GM10266 (cell line): Measurements from ENCODE around the gene SYVN1.

Experiments used
- DNase-seq: peaks from one replicate; pipeline ENCODE4 v3.0.0; 2012; ENCODE audit errors: extremely low spot score
- TF ChIP-seq, protein P1 (sequence below): IDR thresholded peaks from 2 replicates; pipeline ENCODE4 v1.5.1; 2012; ENCODE audit warnings: mild to moderate bottlenecking, low read depth; ENCODE audit not compliant: control insufficient read depth, insufficient read depth; ENCODE audit errors: missing control alignments

SYVN1 gene

DNA sequence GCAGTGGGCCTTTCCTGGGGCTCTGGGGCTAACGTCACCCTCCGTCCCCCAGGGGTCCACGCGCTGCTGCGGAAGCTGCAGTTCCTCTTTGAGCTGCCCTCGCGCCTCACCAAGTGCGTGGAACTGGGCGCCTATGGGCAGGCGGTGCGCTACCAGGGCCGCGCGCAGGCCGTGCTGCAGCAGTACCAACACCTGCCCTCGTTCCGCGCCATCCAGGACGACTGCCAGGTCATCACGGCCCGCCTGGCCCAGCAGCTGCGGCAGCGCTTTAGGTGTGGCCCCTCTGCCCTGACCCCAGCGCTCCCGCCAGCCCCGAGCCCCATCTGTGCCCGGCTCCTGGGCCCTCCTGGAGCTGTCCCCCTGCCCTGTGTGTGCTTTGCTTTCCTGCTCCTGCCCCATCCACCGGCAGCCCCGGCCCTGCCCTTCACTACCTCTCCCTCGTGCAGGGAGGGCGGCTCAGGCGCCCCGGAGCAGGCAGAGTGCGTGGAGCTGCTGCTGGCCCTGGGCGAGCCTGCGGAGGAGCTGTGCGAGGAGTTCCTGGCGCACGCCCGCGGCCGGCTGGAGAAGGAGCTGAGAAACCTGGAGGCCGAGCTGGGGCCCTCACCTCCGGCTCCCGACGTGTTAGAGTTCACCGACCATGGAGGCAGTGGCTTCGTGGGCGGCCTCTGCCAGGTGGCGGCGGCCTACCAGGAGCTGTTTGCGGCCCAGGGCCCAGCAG lies 26.4 kb downstream of the SYVN1 start:
- TF ChIP-seq, protein P1, sequence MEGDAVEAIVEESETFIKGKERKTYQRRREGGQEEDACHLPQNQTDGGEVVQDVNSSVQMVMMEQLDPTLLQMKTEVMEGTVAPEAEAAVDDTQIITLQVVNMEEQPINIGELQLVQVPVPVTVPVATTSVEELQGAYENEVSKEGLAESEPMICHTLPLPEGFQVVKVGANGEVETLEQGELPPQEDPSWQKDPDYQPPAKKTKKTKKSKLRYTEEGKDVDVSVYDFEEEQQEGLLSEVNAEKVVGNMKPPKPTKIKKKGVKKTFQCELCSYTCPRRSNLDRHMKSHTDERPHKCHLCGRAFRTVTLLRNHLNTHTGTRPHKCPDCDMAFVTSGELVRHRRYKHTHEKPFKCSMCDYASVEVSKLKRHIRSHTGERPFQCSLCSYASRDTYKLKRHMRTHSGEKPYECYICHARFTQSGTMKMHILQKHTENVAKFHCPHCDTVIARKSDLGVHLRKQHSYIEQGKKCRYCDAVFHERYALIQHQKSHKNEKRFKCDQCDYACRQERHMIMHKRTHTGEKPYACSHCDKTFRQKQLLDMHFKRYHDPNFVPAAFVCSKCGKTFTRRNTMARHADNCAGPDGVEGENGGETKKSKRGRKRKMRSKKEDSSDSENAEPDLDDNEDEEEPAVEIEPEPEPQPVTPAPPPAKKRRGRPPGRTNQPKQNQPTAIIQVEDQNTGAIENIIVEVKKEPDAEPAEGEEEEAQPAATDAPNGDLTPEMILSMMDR, result no peak
- no peak for DNase-seq

DNA sequence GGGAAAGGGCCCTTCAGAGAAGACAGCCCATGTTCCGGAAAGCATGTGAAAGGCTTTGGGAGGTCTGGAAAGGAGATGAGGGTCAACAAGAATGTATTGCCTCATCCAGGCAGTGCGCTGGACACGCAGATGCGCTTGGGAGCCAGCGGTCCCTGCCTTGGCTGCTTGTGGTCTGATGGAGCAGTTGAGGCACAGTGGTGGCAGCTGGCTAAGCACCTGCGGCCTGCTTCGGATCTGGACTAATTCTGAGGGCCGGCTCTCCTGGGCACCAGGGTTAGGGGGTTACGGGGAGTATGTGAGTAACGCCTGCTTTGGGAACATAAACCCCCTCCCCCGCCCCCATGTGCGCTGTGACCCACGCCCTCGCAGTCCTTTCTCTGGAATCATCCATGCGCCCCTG lies 27.2 kb downstream of the SYVN1 start:
- DNase-seq, result no peak
- TF ChIP-seq, protein P1, result no peak

DNA sequence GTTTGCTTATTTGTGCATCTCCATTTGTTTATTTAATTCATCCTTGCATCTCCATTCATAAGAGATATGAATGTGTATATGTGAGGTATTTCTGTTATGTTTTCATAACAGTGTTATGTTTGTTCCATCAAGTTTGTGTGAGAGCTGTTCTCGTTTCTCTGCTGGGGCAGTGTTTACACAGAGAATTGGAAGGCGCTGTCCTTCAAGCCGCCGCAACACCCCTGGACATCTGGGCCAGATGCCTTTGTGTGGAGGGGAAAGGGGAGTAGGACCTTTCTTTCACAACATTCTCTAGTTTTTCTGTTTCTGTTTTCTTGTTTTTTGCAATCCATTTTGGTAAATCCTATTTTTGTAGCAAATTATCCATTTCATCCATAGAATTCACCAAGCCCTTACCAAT lies 29.7 kb downstream of the SYVN1 start:
- no peak for DNase-seq
- TF ChIP-seq, protein P1, result no peak

DNA sequence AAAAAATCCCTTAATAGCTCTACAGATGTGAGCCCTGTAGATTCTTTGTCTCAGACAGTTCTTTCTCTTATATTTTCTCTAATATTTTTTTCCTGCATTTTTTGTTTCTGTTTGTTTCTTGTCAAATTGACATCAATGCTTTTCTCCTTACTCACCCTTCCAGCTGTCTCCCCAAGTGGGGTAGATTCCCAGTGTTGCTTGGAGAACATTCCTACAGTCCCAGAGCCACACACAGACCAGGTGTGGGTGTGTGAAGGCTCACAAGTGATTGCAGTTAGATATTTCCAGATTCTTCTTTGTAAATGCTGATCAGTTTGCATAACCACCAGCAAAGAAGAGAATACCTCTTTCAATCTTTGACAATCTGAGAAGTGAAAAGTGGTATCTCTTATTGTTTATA lies 30.8 kb downstream of the SYVN1 start:
- TF ChIP-seq, protein P1, result no peak
- no peak for DNase-seq

DNA sequence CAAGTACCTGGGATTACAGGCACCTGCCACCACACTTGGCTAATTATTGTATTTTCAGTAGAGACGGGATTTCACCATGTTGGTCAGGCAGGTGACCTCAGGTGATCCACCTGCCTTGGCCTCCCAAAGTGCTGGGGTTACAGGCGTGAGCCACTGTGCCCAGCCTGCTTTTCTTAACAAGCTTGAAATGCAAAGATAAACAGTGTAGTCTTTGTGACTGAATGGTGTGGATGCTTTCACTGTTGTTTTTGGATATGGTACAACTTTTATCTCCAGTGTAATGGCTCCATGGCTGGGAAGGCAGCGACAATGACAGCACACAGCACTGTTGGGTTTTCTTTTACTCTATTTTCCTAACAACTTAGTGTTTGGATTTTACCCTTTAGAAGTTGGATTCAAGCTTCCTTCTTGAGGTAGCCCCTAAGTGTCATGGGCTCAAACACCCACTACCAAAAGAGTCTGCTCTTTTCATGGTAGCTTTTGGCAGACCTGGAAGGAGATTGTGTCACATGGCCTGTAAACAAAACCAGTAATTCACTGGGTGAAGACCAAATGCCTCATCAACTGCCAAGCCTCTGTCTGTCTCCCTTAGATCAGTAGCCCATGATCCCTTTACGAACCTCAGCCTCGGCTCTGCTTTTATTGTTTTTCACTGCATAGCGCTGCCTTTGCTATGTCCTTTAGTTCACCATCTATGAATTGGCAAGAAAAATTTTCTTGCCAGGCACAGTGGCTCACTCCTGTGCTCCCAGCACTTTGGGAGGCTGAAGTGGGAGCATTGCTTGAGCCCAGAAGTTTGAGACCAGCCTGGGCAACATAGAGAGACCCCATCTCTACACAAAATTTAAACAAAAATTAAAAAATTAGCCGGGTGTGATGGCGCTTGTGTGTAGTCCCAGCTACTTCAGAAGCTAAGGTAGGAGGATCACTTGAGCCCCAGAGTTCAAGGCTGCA lies 31.9 kb downstream of the SYVN1 start:
- DNase-seq, result no peak
- TF ChIP-seq, protein P1, result no peak

DNA sequence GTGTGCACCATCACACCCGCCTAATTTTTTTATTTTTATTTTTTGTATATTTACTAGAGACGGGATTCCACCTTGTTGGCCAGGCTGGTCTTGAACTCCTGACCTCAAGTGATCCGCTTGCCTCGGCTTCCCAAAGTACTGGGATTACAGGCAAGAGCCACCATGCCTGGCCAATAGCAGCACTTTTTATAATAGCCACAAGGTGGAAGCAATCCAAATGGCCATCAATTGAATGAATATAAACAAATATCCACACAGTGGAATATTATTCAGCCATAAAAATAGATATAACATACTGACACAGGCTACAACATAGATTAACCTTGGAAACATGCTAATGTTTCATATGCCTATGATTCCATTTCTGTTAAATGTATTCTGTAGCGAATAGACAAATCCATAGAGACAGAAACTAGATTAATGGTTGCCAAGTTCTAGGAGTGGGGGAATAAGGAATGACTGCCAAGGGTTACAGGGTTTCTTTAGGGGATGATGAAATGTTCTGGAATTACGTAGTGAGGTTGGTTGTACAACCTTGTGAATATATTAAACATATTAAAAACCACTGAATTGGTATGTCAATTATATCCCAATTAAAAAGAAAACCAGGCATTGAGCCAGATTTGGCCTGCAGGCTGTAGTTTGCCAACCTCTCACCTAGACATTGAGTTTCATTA lies 33.5 kb downstream of the SYVN1 start:
- no peak for DNase-seq
- TF ChIP-seq, protein P1, result no peak
